GM12878 (cell line): Measurements from ENCODE around the gene RIMS3.

Source experiments
- ASH2L ChIP-seq: fragments of 300-600, 200-600 bp; sonication (generic); IDR thresholded peaks from 2 replicates; pipeline ENCODE4 v1.6.1; 2017; ENCODE audit warnings: low read depth, mild to moderate bottlenecking, borderline replicate concordance
- CTCF ChIP-seq, 3 experiments: IDR thresholded peaks in 2 of 3; conservative IDR thresholded peaks in 1 of 3; 2 replicates each; pipeline ENCODE4 v1.5.1; 2011; ENCODE audit warnings: low read depth in 3 of 3, low read length in 3 of 3, mild to moderate bottlenecking in 3 of 3, control low read depth in 2 of 3, moderate library complexity in 2 of 3, inconsistent platforms in 1 of 3, mixed read lengths in 1 of 3; ENCODE audit not compliant: control insufficient read depth in 2 of 3, insufficient read depth in 1 of 3; ENCODE audit errors: extremely low read depth in 1 of 3
- EZH2 ChIP-seq: IDR thresholded peaks from 2 replicates; pipeline ENCODE4 v1.6.1; 2012; ENCODE audit warnings: low read depth, mild to moderate bottlenecking, control low read depth, inconsistent platforms, low read length, borderline replicate concordance; ENCODE audit not compliant: control insufficient read depth
- HCFC1 ChIP-seq: fragments of 150-350 bp; IDR thresholded peaks from 2 replicates; pipeline ENCODE4 v1.6.1; 2014; ENCODE audit warnings: low read length
- HDAC6 ChIP-seq: fragments of 200-600 bp; sonication (generic); IDR thresholded peaks from one replicate; pipeline ENCODE4 v1.8.0; 2017; ENCODE audit warnings: antibody characterized with exemption; ENCODE audit not compliant: unreplicated experiment
- HDGF ChIP-seq: fragments of 450-650 bp; IDR thresholded peaks from 2 replicates; pipeline ENCODE4 v1.6.1; 2016; ENCODE audit warnings: antibody characterized with exemption
- KDM1A ChIP-seq: fragments of 200-600 bp; sonication (generic); IDR thresholded peaks from 2 replicates; pipeline ENCODE4 v1.6.1; 2016; ENCODE audit warnings: borderline replicate concordance
- PBX3 ChIP-seq: IDR thresholded peaks from 2 replicates; pipeline ENCODE4 v1.6.1; 2011; ENCODE audit warnings: mild to moderate bottlenecking, low read depth, low read length, moderate library complexity; ENCODE audit not compliant: insufficient replicate concordance
- POLR2AphosphoS5 ChIP-seq: IDR thresholded peaks from 2 replicates; pipeline ENCODE4 v1.6.1; 2011; ENCODE audit warnings: mild to moderate bottlenecking, low read length, inconsistent platforms
- REST ChIP-seq: IDR thresholded peaks from 2 replicates; pipeline ENCODE4 v1.6.1; 2012; ENCODE audit warnings: mild to moderate bottlenecking, low read depth, low read length
- TCF7 ChIP-seq: IDR thresholded peaks from 2 replicates; pipeline ENCODE4 v1.6.1; 2014; ENCODE audit warnings: antibody characterized with exemption, borderline replicate concordance
- ZNF217 ChIP-seq: fragments of 450-650 bp; IDR thresholded peaks from 2 replicates; pipeline ENCODE4 v1.6.1; 2017; ENCODE audit warnings: antibody characterized with exemption, mild to moderate bottlenecking

GRCh38 chr1:40622936-40623629, 42.4 kb downstream of the RIMS3 start:
- no peak for TF ChIP-seq REST
- no peak for TF ChIP-seq HCFC1
- no peak for TF ChIP-seq CTCF (IDR thresholded peaks at IDR 0.05 in 2 of 3, conservative IDR thresholded peaks at IDR 0.05 in 1 of 3; ENCODE audit: control insufficient read depth in 2 of 3, extremely low read depth in 1 of 3, insufficient read depth in 1 of 3, low read depth in 3 of 3, low read length in 3 of 3)
- TF ChIP-seq HDAC6, result no peak
- no peak for TF ChIP-seq TCF7
- TF ChIP-seq EZH2, result no peak
- TF ChIP-seq KDM1A, result no peak
- TF ChIP-seq ASH2L, result no peak
- no peak for TF ChIP-seq HDGF
- TF ChIP-seq POLR2AphosphoS5, result no peak
- TF ChIP-seq PBX3, result no peak
- TF ChIP-seq ZNF217, result no peak
